ENCODE data around the gene RPS26. TPM values are rescaled to one million over a fixed set of nuclear protein-coding genes. Genes with fewer than 3 reads are reported as not detected.

Gene RPS26
- total and polyA plus RNA-seq, 12 donors, result 6.9 to 1,370 (median 21.4) TPM

- TF ChIP-seq CTCF (IDR thresholded peaks at IDR 0.05), result no peak
- Histone ChIP-seq H3K36me3 (no peaks in the 10 kb centered on the region), H3K9me3 (no peaks in the 10 kb centered on the region), H3K27me3 (peaks cover 0 to 32% (median 9%) of the 10 kb centered on the region in 7 donors), H3K4me3 (no peak overlapping the region), H3K27ac (no peak overlapping the region), H3K4me1 (peaks cover 0 to 33% (median 18%) of the 10 kb centered on the region in 9 donors)
- intact Hi-C loops (cut with DNase I), result no loop called here
- WGBS, 2 donors, result 81 to 82% methylated on average over 2 of the region's 2 CpGs
- no peak for DNase-seq
- ATAC-seq, result no peak
Observed at GRCh38 chr12:56082382-56082781, 40.7 kb downstream of the RPS26 start.

GRCh38 chr12:56082967-56083366 is 41.2 kb downstream of the RPS26 start:
- DNase-seq (no peak), ATAC-seq (peak in 1 of 8 donors; percentile 2)
- no peak overlapping the region for H3K27ac ChIP-seq
- H3K36me3 ChIP-seq, result no peaks in the 10 kb centered on the region
- peaks cover 0 to 36% (median 18%) of the 10 kb centered on the region in 9 donors for H3K4me1 ChIP-seq
- 60 to 63% methylated on average over 3 of the region's 3 CpGs for WGBS, 2 donors
- TF ChIP-seq CTCF (IDR thresholded peaks at IDR 0.05), result no peak
- no peaks in the 10 kb centered on the region for H3K9me3 ChIP-seq
- peaks cover 0 to 32% (median 9%) of the 10 kb centered on the region in 7 donors for H3K27me3 ChIP-seq
- intact Hi-C loops (cut with DNase I), result no loop called here
- H3K4me3 ChIP-seq, result no peak overlapping the region

- H3K27me3 ChIP-seq, result peaks cover 0 to 25% (median 7%) of the 10 kb centered on the region in 7 donors
- peaks cover 0 to 21% (median 7%) of the 10 kb centered on the region in 9 donors for H3K4me1 ChIP-seq
- intact Hi-C loops (cut with DNase I), result no loop called here
- no peaks in the 10 kb centered on the region for H3K9me3 ChIP-seq
- ATAC-seq, result no peak
- no peak overlapping the region for H3K27ac ChIP-seq
- H3K36me3 ChIP-seq, result no peaks in the 10 kb centered on the region
- DNase-seq, result no peak
- H3K4me3 ChIP-seq, result no peak overlapping the region
- WGBS, 2 donors, result 81 to 85% methylated on average over 15 of the region's 15 CpGs
- peak in 6 of 9 donors; percentile 9 to 48 (median 27) for TF ChIP-seq CTCF (IDR thresholded peaks at IDR 0.05)
Observed at GRCh38 chr12:56084958-56085543, 43.3 kb downstream of the RPS26 start.

GRCh38 chr12:56086096-56086495 is 44.4 kb downstream of the RPS26 start:
- Histone ChIP-seq H3K27ac (no peak overlapping the region), H3K4me1 (peaks cover 0 to 13% (median 0%) of the 10 kb centered on the region in 9 donors), H3K27me3 (peaks cover 0 to 14% (median 0%) of the 10 kb centered on the region in 7 donors), H3K36me3 (no peaks in the 10 kb centered on the region), H3K4me3 (no peak overlapping the region), H3K9me3 (no peaks in the 10 kb centered on the region)
- ATAC-seq, result no peak
- no peak for DNase-seq
- intact Hi-C loops (cut with DNase I), result no loop called here
- 84% methylated on average over 3 of the region's 3 CpGs for WGBS, 2 donors
- TF ChIP-seq CTCF (IDR thresholded peaks at IDR 0.05), result no peak
